Colon (tissue), 2 donors: ENCODE data around the gene COL18A1.

Source experiments
- FAIRE-seq: peaks from 2 replicates; lab custom pipeline; 2012; peaks lifted over from hg19 to GRCh38; lab: Jason Lieb, UNC
- donor health status: control.
- donor health status: control.

Gene COL18A1

DNA sequence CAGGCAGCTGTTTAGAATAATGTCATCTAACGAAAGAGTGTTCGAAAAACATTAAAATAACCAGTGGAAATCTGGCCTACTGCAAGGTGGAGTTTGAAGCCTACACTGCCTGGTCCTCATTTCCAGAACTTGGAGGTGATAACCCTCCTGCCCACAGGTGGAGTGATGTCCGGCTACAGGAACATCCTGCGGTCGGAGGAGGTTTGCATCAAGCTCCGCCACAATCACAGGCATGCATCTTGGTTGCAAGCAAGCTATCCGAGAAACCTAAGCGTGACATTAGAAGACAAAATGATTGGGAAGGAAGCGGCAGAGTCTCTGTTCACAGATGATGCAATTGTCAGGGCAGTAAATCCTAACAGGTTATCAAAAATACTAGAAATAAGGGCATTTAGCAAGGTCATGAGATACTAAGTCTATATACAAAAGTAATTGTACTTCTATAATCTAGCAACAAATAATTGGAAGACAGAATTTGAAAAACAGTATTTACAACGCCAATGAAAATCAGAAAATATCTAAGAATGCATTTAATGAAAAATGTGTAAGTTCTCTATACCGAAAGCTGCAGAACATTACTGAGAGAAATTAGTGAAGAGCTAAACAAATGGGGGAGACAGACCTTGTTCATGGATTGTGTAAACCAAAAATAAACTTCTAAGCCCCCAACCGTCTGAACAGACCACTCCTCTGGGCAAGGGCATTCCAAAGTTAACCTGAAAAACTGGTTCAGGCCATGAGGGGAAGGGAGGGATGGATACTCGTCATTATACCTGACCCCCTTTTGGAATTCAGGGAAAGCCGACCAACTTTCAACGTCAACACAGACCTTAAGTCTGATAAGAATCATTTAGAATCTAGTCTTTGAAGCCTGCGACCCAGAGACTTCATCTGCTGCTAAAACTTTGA is 141.9 kb downstream of the COL18A1 start:
- FAIRE-seq = no peak

DNA sequence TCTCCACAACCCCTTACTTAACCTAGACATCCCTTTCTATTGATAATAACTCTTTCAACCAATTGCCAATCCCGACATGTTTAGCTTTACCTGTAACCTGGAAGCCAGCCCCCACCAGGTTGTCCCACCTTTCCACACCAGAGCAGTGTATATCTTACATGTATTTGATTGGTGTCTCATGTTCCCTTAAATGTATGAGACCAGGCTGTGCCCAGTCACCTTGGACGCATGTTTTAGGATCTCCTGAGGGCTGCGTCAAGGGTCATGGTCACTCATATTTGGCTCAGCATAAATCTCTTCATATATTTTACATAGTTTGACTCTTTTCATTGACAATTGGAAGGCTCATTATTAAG is 142.6 kb downstream of the COL18A1 start:
- FAIRE-seq = no peak

DNA sequence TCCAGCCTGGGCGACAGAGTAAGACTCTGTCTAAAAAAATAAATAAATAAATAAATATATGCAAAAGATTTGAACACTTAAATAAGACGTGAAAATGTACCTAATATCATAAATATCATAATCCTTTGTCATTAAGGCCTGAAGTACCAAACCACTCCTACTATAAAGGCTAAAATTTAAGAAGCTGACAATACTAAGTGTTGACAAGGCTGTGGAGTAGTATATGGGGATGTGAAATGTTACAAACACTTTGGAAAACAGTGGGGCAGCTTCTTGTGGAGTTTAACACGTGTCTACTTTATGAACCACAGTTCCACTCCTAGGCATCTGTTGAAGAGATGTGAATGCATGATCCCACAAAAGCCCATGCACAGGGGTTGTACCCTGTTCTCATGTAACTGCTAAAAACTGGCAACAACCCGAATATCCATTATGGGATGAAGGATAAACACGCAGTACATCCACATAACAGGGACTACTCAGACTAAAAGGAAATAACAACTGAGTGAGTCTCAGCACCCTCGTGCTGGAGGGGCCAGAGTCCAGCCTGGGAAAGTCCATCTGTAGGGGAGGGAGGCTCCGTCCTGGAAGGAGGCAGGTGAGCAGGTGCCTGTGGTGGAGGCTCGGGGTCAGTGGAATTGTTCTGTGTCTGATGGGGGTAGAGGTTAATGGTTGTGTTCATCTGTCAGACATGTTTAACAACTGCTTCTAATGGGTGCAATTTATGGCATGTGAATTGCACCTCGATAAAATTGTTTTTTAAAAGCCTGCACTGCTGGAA is 143.9 kb downstream of the COL18A1 start:
- no peak for FAIRE-seq

DNA sequence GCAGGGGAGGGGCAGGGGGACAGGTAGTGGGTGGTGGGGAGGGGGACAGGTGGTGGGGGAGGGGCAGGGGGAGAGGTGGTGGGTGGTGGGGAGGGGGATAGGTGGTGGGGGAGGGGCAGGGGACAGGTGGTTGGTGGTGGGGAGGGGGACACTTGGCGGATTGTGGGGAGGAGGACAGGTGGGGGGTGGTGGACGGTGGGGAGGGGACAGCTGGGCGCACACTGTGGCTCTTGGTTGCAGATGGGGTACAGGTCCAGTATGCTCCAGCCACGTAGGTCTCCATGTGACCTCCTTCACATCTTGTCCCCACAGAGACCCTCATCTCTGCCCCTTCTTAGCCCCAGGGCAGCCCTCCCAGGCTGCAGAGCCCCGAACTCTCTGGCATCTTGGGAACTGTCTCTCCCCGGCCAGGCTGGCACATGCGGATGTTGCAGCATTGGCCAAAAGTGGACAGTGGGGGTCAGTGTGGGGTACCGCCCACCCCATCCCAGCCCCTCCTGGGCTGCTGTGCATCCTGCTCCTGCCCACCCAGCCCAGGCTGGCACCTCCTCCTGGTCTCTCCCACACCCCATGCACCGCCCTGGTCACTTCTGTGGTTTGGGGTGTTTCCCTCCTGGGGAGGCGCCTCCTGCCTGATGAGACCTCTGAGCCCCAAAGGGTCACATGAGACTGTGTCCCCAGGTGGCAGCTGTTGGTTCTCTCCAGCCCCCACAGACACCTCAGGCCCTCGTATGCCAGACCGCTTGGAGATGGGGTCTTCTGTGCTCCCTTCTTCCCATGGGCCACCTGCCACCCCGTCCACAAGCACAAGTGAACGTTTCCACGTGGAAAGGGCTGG is 144.9 kb downstream of the COL18A1 start:
- FAIRE-seq = no peak

DNA sequence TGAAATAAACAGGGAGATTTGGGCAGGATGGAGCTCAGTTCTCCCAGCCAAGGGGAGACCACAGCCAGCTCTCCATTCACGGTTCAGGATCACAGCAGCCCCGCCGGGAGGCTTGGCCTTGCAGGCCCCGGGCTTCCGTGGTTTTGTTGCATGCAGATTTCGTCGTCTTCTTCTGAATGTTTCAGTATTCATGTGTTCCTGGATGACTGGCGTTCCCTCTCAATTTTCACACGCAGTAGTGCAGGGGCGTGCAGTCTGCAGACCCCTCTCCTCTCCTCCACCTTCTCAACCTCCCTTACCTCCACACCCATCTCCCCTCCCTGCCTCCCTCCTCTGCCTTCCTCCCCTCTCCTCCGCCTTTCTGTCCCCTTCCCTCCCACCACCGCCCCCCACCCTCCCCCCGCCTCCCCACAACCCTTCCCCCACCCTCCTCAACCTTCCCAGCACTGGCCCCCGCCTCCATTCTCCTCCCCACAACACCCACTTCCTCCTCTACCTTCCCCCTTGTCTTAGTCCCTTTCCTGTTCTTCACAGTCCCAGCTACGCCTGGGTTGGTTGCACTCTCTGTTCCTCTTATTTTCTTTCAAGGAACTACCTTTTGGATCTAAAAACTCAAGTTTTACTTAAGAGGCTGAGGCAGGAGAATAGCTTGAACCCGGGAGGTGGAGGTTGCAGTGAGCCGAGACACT is 145.7 kb downstream of the COL18A1 start:
- FAIRE-seq = no peak

DNA sequence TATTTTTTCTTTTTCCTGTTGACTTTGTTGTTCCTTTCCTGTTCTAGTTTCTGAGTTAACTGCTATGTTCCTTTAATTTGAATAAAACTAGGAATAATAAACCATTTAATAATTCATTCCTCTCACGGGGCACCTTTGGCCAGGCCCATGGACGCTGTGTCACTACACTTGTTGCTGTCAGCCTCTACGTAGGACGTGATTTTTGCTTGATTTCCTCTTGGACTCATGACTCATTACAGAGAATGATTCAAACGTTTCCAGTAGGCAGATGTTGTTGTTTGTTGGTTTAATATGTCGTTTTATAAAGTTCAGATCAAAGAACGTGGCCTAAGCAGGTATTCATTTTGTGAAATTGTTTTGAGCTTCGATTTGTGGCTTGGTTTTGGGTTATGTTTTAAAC is 146.4 kb downstream of the COL18A1 start:
- no peak for FAIRE-seq

DNA sequence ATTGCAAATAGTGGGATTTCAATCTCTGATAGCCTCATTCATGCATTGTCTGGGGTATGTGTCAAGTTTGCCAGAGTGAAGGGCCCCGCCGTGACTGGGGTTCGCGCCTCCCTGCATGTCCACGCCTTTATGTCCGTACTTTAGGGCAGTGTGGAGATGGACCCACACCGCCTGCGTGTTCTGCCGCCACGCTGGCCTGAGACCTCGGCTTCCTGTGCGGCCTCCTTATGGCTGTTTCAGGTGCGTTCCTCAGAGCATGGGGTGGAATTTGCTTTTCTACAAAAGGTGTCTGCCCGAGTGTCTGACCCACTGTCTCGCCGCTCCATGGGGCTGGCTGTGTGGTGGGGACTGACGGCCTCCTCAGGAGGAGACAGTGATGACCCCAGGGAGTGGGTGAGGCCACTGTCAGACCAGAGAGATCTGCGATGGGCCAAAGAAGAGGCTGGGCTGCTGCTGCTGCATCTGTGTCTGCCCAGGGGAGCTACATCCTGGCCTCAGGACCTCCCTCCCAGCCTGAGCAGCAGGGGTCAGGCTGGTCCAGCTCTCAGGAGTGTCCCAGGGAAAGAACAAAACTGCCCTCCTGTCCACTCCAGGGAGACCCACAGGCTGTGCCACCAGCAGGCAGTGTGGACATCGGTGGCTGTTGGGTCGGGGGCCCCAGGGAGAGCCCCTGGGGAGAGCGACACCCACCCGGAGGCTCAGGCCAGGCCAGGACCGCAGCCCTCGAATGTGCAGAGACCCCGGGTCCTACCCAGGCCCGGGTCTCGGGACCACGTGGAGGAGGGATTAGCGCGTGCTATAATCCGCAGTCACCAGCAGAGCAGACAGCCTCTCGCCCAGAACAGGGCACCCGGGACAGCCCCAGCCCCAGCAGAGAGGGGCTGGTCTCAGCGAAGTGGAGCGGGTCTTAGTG is 147.1 kb downstream of the COL18A1 start:
- no peak for FAIRE-seq

DNA sequence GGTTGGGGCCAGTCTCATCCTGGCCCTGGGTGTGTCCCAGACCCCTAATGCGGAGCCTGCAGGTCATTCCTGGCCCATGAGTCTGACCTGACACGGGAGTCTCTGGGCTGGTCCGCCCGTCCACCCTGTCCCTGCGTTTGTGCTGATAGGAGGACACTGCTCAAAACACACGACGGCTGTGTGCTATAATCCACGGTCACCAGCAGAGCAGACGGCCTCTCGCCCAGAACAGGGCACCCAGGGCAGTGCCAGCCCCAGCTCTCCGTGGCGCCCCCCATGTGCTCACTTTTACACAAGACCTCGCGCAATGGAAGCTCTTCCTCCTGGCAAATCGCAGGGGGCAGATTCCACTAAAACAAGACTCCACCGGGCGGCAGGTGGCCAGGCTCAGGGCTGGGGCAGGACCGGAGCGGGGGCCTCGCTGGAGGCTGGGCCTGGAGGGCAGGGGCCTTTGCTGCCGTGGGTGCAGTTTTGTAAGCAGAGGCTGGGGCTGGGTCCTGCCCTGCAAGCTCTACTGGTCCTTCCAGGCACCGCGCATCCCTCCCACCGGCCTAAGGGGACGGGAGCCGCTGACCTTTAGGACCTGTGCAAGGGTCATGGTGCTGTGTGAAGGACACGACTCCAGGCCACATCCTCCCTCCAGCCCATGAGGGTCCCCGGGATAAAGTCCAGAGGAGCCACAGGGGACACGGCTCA is 147.9 kb downstream of the COL18A1 start:
- no peak for FAIRE-seq

DNA sequence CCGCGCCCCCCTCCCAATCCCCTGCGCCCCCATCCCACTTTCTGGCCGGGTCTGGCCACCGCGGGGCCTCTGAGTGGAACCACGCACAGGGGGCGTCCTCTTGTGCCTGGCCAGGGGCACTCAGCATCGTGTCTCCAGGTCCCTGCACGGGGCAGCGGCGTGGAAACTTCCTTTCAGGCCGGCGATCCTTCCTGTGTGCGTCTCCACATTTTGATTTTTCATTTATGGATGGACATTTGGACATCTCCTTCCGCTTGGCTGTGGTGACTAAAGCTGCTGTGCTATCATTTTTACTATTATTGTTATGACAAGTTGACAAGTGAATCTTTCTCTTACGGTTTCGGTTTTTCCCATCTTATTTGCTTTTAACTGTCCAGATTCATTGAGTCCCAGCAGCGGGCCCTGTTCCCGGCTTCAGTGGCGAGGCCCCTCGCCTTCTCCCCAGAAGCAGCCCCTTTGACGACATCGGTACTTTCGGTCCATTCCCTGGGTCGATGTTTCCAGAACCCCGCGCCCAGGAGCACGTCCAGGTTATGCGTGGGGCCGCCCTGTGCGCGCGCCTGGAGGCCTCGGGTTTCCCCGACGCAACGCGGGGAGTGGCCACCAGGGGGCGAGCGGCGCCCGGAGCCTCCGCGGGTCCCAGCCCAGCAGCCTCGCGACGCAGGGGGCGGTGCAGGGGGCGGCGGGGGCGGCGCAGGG is 149.7 kb downstream of the COL18A1 start:
- FAIRE-seq = no peak

DNA sequence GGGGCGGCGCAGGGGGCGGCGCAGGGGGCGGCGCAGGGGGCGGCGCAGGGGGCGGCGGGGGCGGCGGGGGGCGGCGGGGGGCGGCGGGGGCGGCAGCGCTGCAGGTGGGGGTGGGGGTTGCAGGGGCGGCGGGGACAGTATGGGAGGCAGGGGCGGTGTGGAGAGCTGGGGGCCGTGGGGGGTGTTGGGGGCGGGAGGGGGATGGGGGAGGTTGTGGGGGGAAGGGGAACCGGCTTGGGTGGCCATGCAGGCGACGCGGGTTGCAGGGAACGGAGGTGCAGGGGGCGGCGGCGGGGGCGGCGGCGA is 150.2 kb downstream of the COL18A1 start:
- no peak for FAIRE-seq

DNA sequence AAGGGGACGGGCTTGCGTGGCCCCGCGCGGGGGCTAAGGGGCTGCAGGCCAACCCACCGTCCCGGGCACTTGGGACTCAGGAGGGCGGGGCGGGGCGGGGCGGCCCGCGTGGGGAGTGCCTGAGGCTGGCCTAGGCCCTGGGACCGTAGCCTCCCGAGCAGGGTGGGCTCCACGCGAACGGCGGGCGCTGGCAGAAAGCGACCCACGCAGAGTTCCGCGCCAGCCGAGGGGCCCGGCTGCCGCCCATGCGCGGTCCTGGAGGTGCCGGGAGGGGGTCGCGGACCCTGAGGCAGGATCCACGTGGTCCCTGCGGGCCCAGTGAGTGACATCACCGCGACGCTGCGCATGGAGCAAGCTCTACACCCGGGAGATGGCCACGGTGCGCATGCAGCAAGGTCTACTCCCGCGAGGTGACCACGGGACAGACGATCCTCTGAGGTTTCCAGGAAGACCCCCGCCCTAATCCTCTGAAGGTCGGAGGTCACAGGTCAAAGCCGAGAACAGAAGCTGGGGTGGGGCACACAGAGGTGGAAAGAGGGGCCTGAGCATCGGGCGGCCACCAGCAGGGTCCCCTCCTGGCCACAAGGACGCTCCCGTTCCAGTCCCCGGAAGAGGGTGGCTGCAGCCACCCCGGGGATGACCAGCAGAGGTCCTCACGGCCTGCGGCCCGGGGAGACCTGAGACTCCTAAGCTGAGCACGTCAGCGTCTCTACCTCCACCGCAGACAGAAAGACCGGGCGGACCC is 150.8 kb downstream of the COL18A1 start:
- no peak for FAIRE-seq

DNA sequence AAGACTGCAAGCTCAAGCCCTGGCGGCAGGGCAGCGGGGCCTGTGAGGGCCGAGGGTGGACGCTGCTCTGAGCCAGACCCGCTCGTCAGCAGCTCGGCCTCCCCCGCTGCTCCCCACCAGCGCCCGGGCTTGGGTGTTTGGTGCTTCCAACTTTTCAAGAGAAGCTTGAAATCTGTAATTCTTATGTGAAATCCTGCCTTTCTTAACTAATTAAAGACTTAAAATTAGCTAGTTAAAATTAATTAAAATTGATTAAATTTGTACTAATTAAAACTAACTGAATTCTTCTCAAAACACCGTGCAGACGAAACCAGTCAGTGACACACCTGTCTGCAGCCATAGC is 151.3 kb downstream of the COL18A1 start:
- FAIRE-seq = no peak

DNA sequence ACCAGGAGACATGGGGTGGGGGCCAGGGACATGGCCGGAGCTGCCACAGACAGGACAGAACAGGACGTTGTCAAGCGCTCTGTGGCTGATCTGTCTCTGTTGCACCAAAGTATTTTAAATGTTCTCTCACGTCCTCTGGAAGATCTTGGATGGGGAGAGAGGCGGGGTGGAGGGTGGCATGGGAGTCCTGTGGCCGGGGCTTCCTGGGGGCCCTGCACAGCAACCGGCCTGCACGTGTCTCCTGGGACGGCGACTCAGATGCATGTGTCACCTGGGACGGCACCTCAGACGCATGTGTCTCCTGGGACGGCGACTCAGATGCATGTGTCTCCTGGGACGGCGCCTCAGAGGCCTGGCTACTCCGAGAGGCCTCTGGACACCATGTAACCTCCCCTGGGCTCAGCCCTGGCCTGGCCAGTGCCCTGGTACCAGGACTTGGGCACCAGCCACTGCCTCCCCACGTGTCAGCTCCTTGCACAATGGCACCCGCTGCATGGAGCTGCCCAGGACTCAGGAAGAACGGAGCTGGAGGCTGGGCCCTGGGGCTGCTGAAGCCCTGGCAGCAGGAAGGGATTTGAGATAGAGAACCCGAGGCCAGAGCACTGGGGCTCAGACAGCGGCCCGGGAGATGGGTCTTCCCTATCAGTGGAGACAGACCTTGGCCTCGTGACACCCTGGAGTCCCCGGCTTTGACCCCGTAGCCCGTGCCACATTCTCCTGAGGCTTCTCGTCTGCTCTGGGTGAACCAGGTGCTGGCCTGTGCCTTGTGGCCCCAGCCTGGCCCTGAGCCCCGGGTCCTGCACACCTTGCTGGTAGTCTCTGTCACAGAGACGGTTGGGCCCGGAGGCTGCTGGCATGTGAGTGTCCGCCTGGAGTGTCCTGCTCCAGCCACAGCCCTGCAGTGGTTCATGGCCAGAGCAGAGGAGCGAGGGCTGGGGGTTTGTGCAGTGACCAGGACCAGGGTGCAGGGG is 152.0 kb downstream of the COL18A1 start:
- no peak for FAIRE-seq

DNA sequence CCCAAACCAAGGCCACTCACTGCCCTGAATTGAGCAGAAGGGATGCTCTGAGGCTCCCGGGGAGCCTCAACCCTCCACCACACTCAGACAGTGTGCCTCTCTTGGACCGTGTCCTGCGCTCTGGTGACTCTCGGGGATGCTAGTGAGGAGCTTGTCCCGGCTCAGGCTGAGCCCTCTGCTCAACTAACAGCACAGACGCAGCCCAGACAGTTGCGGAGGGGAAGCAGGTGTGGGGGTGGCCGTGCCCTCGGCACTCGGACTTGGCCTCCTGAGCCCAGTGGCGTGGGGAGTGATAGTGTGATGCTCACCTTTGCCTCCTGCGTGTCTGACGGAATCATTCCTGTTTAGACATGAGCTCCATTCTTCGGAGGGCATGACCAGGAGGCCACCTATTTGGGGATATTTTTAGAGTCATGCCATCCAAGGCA is 152.7 kb downstream of the COL18A1 start:
- FAIRE-seq = no peak

DNA sequence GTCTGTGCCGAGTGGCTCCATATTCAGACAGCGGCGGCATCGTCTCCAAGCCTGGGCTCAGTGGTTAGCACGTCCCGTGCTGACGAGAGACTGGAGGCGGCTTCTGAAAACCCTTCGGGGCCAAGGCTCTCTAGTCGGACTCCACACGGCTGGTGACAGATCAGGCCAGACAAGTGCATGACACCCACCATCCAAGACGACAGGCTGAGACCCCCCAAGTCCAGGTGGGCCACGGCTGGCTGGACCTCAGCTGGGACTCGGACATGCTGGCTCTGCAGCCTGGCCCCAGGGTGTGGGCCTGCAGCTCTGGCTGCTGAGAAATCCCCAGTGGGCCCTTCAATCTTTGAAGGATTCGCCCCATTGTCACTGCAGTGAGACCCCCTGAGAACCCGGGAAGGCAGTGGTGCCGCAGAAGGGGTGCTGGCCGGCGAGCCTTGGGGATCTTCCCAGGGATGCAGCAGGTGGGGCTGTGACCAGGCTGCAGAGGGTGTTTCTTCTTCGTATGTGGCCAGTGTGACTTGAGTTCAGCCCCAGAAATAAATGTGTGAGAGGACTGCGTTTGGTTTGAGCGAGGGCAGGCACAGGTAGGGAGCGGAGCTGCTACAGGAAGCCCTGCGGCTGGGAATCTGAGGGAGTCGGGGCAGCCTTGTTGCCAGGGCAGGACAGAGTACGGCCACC is 153.2 kb downstream of the COL18A1 start:
- no peak for FAIRE-seq

DNA sequence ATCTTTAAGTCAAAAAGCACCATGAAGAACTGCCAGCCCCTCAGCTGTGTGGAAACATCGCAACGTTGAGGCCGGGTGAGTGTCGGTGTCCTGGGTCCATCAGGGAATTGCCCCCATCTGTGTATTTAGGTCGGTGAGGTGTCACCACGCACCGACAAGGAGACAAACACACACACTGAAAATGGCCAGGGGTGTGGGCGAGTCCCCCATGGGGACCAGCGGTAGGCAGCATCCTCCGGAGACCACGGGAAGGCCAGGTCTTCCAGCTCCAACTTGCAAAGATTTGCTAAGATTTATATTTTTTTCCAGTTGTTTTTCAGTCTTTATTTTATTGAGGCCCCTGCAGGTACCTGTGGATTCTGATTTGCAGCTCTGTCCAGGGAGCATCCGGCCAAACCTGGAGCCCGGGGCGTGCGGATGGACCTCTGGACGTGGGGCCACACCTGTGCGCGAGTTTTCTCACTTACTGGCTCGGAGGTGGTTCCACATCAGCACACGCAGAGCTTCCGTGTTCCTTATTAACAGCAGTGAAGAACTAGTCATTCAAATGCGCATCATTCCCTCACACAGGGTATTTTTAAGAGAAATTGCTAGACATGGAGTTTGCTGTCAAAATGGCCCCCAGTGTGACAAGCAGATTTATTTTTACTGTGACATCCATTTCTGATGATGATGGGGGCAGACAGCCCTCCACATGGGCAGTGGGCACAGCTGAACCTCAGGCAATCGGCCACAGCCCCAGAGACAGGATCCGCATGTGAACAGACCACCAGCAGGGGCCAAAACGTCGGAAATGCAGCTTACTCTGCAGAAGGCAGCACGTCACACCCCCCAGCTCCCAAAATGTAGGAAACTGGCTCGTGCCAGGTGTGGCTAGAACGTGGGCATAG is 154.5 kb downstream of the COL18A1 start:
- no peak for FAIRE-seq
